A549 (cell line): ENCODE measurements around the gene KMT5C. TPM values are rescaled to one million over a fixed set of nuclear protein-coding genes. Genes with fewer than 3 reads are reported as not detected.

Source experiments
- ATAC-seq, 2 experiments: fragments of 200-7000 bp in 1 of 2; fragments of >200 bp in 1 of 2; cut with Nextera tagmentation in 1 of 2; cut with Tn5 transposase in 1 of 2; 3 replicates each; pipeline versions ENCODE4 v1.8.0 to v1.9.1; 2018 to 2020; ENCODE audit warnings: mild to moderate bottlenecking in 1 of 2, moderate library complexity in 1 of 2
- CTCF ChIA-PET: fragments of 300-600 bp; sonication (Branson Sonifier 250); formaldehyde crosslinking; extraction: SDS; loops from one replicate; lab custom pipeline; 2021; ENCODE audit warnings: antibody characterized with exemption, inconsistent platforms; lab: Yijun Ruan, JAX
- POLR2A ChIA-PET: fragments of 350-600 bp; formaldehyde crosslinking; extraction: SDS; loops from one replicate; lab custom pipeline; 2021; ENCODE audit warnings: antibody characterized with exemption, inconsistent platforms; lab: Yijun Ruan, JAX
- DNase-seq, 2 experiments: peaks; one replicate each; pipeline versions ENCODE4 v3.0.0 to v3.0.0-alpha.2; 2011 to 2016; ENCODE audit warnings: low read depth in 1 of 2, low spot score in 1 of 2
- FAIRE-seq: peaks from 2 replicates; lab custom pipeline; 2011; peaks lifted over from hg19 to GRCh38; lab: Jason Lieb, UNC
- H3K27ac ChIP-seq, 2 experiments: fragments of >200 bp; sonication (Bioruptor Twin); formaldehyde crosslinking; 3 replicates each; pipeline ENCODE4 v1.5.1; 2016 to 2017
- H3K4me1 ChIP-seq: fragments of >200 bp; sonication (Bioruptor Twin); formaldehyde crosslinking; 3 replicates; pipeline ENCODE4 v1.6.1; 2016
- H3K4me2 ChIP-seq: fragments of >200 bp; sonication (Bioruptor Twin); formaldehyde crosslinking; 3 replicates; pipeline ENCODE4 v1.6.1; 2016
- H3K4me3 ChIP-seq: fragments of >200 bp; sonication (Bioruptor Twin); formaldehyde crosslinking; 3 replicates; pipeline ENCODE4 v1.5.1; 2016
- H3K9me3 ChIP-seq: fragments of >200 bp; sonication (Bioruptor Twin); formaldehyde crosslinking; 3 replicates; pipeline ENCODE4 v1.6.1; 2016
- ATOH8 ChIP-seq: fragments of 250-450 bp; sonication (Bioruptor Pico); IDR thresholded peaks from 2 replicates; pipeline ENCODE4 v1.5.0; 2020; ENCODE audit warnings: low read depth, mild to moderate bottlenecking, moderate library complexity
- CBX2 ChIP-seq: fragments of 200-600 bp; sonication (generic); IDR thresholded peaks from 2 replicates; pipeline ENCODE4 v1.6.1; 2016; ENCODE audit warnings: low read depth, mild to moderate bottlenecking, borderline replicate concordance
- CHD4 ChIP-seq: fragments of 200-600 bp; sonication (generic); IDR thresholded peaks from 2 replicates; pipeline ENCODE4 v1.6.1; 2016; ENCODE audit warnings: antibody characterized with exemption, mild to moderate bottlenecking, borderline replicate concordance
- CTCF ChIP-seq: fragments of >200 bp; sonication (Bioruptor Twin); formaldehyde crosslinking; IDR thresholded peaks from 3 replicates; pipeline ENCODE4 v1.5.1; 2016
- FOSB ChIP-seq: fragments of 250-450 bp; sonication (Bioruptor Pico); IDR thresholded peaks from 2 replicates; pipeline ENCODE4 v1.5.0; 2020; ENCODE audit warnings: mild to moderate bottlenecking, moderate library complexity
- HES2 ChIP-seq: fragments of >200 bp; sonication (Bioruptor Twin); formaldehyde crosslinking; IDR thresholded peaks from 2 replicates; pipeline ENCODE4 v1.6.1; 2016
- HOXA7 ChIP-seq: fragments of 250-450 bp; sonication (Bioruptor Pico); IDR thresholded peaks from 2 replicates; pipeline ENCODE4 v1.5.0; 2020; ENCODE audit warnings: mild to moderate bottlenecking, moderate library complexity
- HOXB13 ChIP-seq: fragments of 250-450 bp; sonication (Bioruptor Pico); IDR thresholded peaks from 2 replicates; pipeline ENCODE4 v1.5.0; 2020; ENCODE audit warnings: low read depth, mild to moderate bottlenecking, moderate library complexity
- HOXB5 ChIP-seq: fragments of 250-450 bp; sonication (Bioruptor Pico); IDR thresholded peaks from 2 replicates; pipeline ENCODE4 v1.5.0; 2020; ENCODE audit warnings: mild to moderate bottlenecking, moderate library complexity
- JUN ChIP-seq, 2 experiments: fragments of >200 bp; sonication (Bioruptor Twin); formaldehyde crosslinking; IDR thresholded peaks; 2 replicates in 1 of 2; 3 replicates in 1 of 2; pipeline ENCODE4 v1.6.1; 2016 to 2017
- JUNB ChIP-seq: fragments of >200 bp; sonication (Bioruptor Twin); formaldehyde crosslinking; IDR thresholded peaks from 2 replicates; pipeline ENCODE4 v1.6.1; 2016
- KDM5A ChIP-seq: fragments of 200-600 bp; sonication (generic); IDR thresholded peaks from 2 replicates; pipeline ENCODE4 v1.6.1; 2016; ENCODE audit warnings: antibody characterized with exemption, mild to moderate bottlenecking
- MAFK ChIP-seq: fragments of 450-650 bp; IDR thresholded peaks from 2 replicates; pipeline ENCODE4 v1.6.1; 2014; ENCODE audit not compliant: partially characterized antibody
- MAX ChIP-seq: IDR thresholded peaks from 2 replicates; pipeline ENCODE4 v1.6.1; 2012
- MAZ ChIP-seq: fragments of 150-350 bp; IDR thresholded peaks from 2 replicates; pipeline ENCODE4 v1.6.1; 2014; ENCODE audit warnings: antibody characterized with exemption, low read depth, low read length, borderline replicate concordance
- MYC ChIP-seq: IDR thresholded peaks from 2 replicates; pipeline ENCODE4 v1.6.1; 2012; ENCODE audit warnings: mild to moderate bottlenecking, inconsistent platforms, low read length, improper control_type of control experiment, borderline replicate concordance
- NPAS2 ChIP-seq: fragments of 250-450 bp; sonication (Bioruptor Pico); IDR thresholded peaks from 2 replicates; pipeline ENCODE4 v1.8.0; 2022; ENCODE audit warnings: mild to moderate bottlenecking, moderate library complexity, borderline replicate concordance
- PBX3 ChIP-seq: IDR thresholded peaks from 2 replicates; pipeline ENCODE4 v1.6.1; 2012
- POLR2AphosphoS2 ChIP-seq: conservative IDR thresholded peaks from 2 replicates; pipeline ENCODE4 v1.6.1; 2012; ENCODE audit warnings: low read length, improper control_type of control experiment, inconsistent platforms
- RARB ChIP-seq: fragments of 250-450 bp; sonication (Bioruptor Pico); IDR thresholded peaks from 2 replicates; pipeline ENCODE4 v1.8.0; 2021; ENCODE audit warnings: mild to moderate bottlenecking, moderate library complexity
- RFX5 ChIP-seq: fragments of 450-650 bp; IDR thresholded peaks from 2 replicates; pipeline ENCODE4 v1.7.1; 2014; ENCODE audit warnings: antibody characterized with exemption, mild to moderate bottlenecking, moderate library complexity
- RNF2 ChIP-seq: fragments of 200-600 bp; sonication (generic); IDR thresholded peaks from 2 replicates; pipeline ENCODE4 v1.6.1; 2016; ENCODE audit warnings: low read depth, mild to moderate bottlenecking, antibody characterized with exemption, moderate library complexity, borderline replicate concordance
- SMC3 ChIP-seq: fragments of >200 bp; sonication (Bioruptor Twin); formaldehyde crosslinking; IDR thresholded peaks from 3 replicates; pipeline ENCODE4 v1.6.1; 2018; ENCODE audit warnings: inconsistent platforms
- TFCP2L1 ChIP-seq: fragments of 250-450 bp; sonication (Bioruptor Pico); IDR thresholded peaks from 2 replicates; pipeline ENCODE4 v1.5.0; 2021; ENCODE audit warnings: mild to moderate bottlenecking
- TP53 ChIP-seq: fragments of 250-450 bp; sonication (Bioruptor Pico); IDR thresholded peaks from 2 replicates; pipeline ENCODE4 v1.5.0; 2021; ENCODE audit warnings: mild to moderate bottlenecking, moderate library complexity
- ZSCAN20 ChIP-seq: fragments of 250-450 bp; sonication (Bioruptor Pico); IDR thresholded peaks from 2 replicates; pipeline ENCODE4 v1.8.0; 2022; ENCODE audit warnings: mild to moderate bottlenecking, moderate library complexity
- WGBS: methylation state at CpG from one replicate; pipeline ENCODE4 v1.1.6; 2017; ENCODE audit errors: missing lambda C conversion rate; 5-methylcytosine and 5-hydroxymethylcytosine counted together
- polyA plus RNA-seq, 4 experiments: library from polyadenylated mRNA; depleted of rRNA in 3 of 4; stranded (reverse); fragments of >200 nt; fragmentation: RNase III in 1 of 4; extraction: RNeasy Plus Mini Kit Qiagen cat#74134 plus additional on column Dnase treatment in 1 of 4; gene quantifications; 2 replicates in 3 of 4; 3 replicates in 1 of 4; pipeline ENCODE4 v1.2.3, GENCODE V29; 2011 to 2017

The KMT5C gene
- polyA plus RNA-seq, 2 of the 4 experiments (the other 2 are of a cell fraction) = 9.5 to 15.2 TPM

GRCh38 chr19:55372316-55373081 lies 32.8 kb downstream of the KMT5C start (continued):
- no peak for TF ChIP-seq CBX2
- peak; percentile 24 for TF ChIP-seq MAFK
- peak; percentile 82 for TF ChIP-seq HOXA7 (CRISPR knock-in tag)
- peak; percentile 91 for TF ChIP-seq HOXB5
- TF ChIP-seq CTCF = no peak
- TF ChIP-seq, all 56 proteins: peak for 20

GRCh38 chr19:55373306-55373992 lies 33.8 kb downstream of the KMT5C start:
- FAIRE-seq = no peak
- POLR2A ChIA-PET = interaction anchor here (1.0 to 2.5 kb wide), 7 partner anchors 9 to 226 kb away, joined by 3 to 11 read pairs (median 5); partner anchors contain the start of genes FIZ1, GARIN5B, KMT5C and TMEM238
- H3K9me3 ChIP-seq = no peaks in the 10 kb centered on the region
- DNase-seq = peak in 1 of 2 experiments; percentile 87
- peak; percentile 7 to 21 for ATAC-seq
- H3K27ac ChIP-seq = peak overlapping the region; percentile 91 to 96
- 56% methylated on average over 6 of the region's 9 CpGs for WGBS
- H3K4me1 ChIP-seq = peaks cover 80% of the 10 kb centered on the region
- H3K4me3 ChIP-seq = 0 out of 3 replicates have a peak overlapping the region, but pooled peaks have one; percentile 5
- TF ChIP-seq MAFK = no peak
- TF ChIP-seq CHD4 = no peak
- TF ChIP-seq PBX3 = peak; percentile 10; the same call in 1 of the 2 replicates
- TF ChIP-seq HES2 = no peak
- no peak for TF ChIP-seq NPAS2
- TF ChIP-seq SMC3 = no peak
- no peak for TF ChIP-seq MYC
- no peak for TF ChIP-seq ZSCAN20
- 0 out of 2 replicates have a peak, but pooled peaks have one; percentile 33 for TF ChIP-seq HOXB13 (CRISPR knock-in tag)
- no peak for TF ChIP-seq TFCP2L1
- no peak for TF ChIP-seq ATOH8
- TF ChIP-seq RNF2 = no peak
- 0 out of 2 replicates have a peak, but pooled peaks have one; percentile 4 for TF ChIP-seq MAZ
- TF ChIP-seq TP53 (CRISPR knock-in tag) = 0 out of 2 replicates have a peak, but pooled peaks have one; percentile 34
- no peak for TF ChIP-seq KDM5A
- TF ChIP-seq RARB (CRISPR knock-in tag) = no peak
- TF ChIP-seq FOSB = no peak
- no peak for TF ChIP-seq RFX5
- TF ChIP-seq JUN (IDR thresholded peaks at IDR 0.05) = no peak
- TF ChIP-seq POLR2AphosphoS2 = no peak
- TF ChIP-seq JUNB = no peak
- TF ChIP-seq MAX = no peak
- 0 out of 2 replicates have a peak, but pooled peaks have one; percentile 19 for TF ChIP-seq HOXA7 (CRISPR knock-in tag)
- peak overlapping the region; percentile 65 for H3K4me2 ChIP-seq
- CTCF ChIA-PET = interaction anchor here (0.7 to 2.6 kb wide), 5 partner anchors 11 to 131 kb away, joined by 4 to 20 read pairs (median 6); partner anchors contain the start of gene TMEM238
